IMR-90 (cell line): ENCODE measurements around the gene EDEM1. TPM values are rescaled to one million over a fixed set of nuclear protein-coding genes. Genes with fewer than 3 reads are reported as not detected.

Experiments
- ATAC-seq: fragments of 200-7000 bp; cut with Tn5 transposase; 2 replicates; pipeline ENCODE4 v1.9.1; 2020; ENCODE audit warnings: low read depth, mild to moderate bottlenecking, moderate library complexity
- BruUV-seq: library from RNA; stranded (reverse); fragments of 400-500 nt; replicated peaks from 2 replicates; lab custom pipeline; 2021; lab: Mats Ljungman, UMichigan
- CTCF ChIA-PET: fragments of 300-600 bp; formaldehyde crosslinking; extraction: SDS; loops from one replicate; lab custom pipeline; 2021; ENCODE audit warnings: antibody characterized with exemption; lab: Yijun Ruan, JAX
- POLR2A ChIA-PET: fragments of 300-600 bp; sonication (Branson Sonifier 250); formaldehyde crosslinking; loops from one replicate; lab custom pipeline; 2022; ENCODE audit warnings: antibody characterized with exemption; ENCODE audit not compliant: unreplicated experiment; lab: Charles Lee
- DNase-seq: peaks from one replicate; pipeline ENCODE4 v3.0.0; 2013
- H2AFZ ChIP-seq: replicated peaks from 2 replicates; pipeline ENCODE3; 2013; ENCODE audit warnings: low read length, mild to moderate bottlenecking; ENCODE audit not compliant: poor library complexity
- H2AK5ac ChIP-seq: 2 replicates; pipeline ENCODE4 v1.6.1; 2013; ENCODE audit warnings: low read depth, low read length, inconsistent platforms
- H2AK9ac ChIP-seq: replicated peaks from 2 replicates; pipeline ENCODE3; 2013; ENCODE audit warnings: mild to moderate bottlenecking, low read depth, low read length, moderate library complexity; ENCODE audit not compliant: poor library complexity
- H2BK120ac ChIP-seq: 2 replicates; pipeline ENCODE4 v1.6.1; 2013; ENCODE audit warnings: low read depth, low read length, inconsistent platforms
- H2BK15ac ChIP-seq: 3 replicates; pipeline ENCODE4 v1.6.1; 2013; ENCODE audit warnings: low read depth, low read length, inconsistent platforms
- H2BK20ac ChIP-seq: 2 replicates; pipeline ENCODE4 v1.6.1; 2013; ENCODE audit warnings: low read depth, mild to moderate bottlenecking, inconsistent platforms, low read length, moderate library complexity
- H2BK5ac ChIP-seq: 2 replicates; pipeline ENCODE4 v1.6.1; 2013; ENCODE audit warnings: mild to moderate bottlenecking, low read depth, low read length, inconsistent platforms; ENCODE audit not compliant: poor library complexity, severe bottlenecking
- H3K14ac ChIP-seq: replicated peaks from 2 replicates; pipeline ENCODE4 v1.6.1; 2013; ENCODE audit warnings: low read depth, low read length, inconsistent platforms
- H3K18ac ChIP-seq: 2 replicates; pipeline ENCODE4 v1.6.1; 2013; ENCODE audit warnings: low read depth, low read length, control low read depth
- H3K23ac ChIP-seq: 2 replicates; pipeline ENCODE4 v1.6.1; 2013; ENCODE audit warnings: low read depth, low read length, inconsistent platforms
- H3K27ac ChIP-seq: 2 replicates; pipeline ENCODE4 v1.5.1; 2013; ENCODE audit warnings: mild to moderate bottlenecking, control low read depth, low read length; ENCODE audit not compliant: insufficient read depth
- H3K27me3 ChIP-seq: 2 replicates; pipeline ENCODE4 v1.6.1; 2013; ENCODE audit warnings: low read length; ENCODE audit not compliant: control insufficient read depth, insufficient read depth
- H3K36me3 ChIP-seq: 2 replicates; pipeline ENCODE4 v1.6.1; 2013; ENCODE audit warnings: low read length, mixed read lengths; ENCODE audit not compliant: control insufficient read depth, insufficient read depth
- H3K4ac ChIP-seq: 2 replicates; pipeline ENCODE4 v1.6.1; 2013; ENCODE audit warnings: low read depth, low read length, inconsistent platforms
- H3K4me1 ChIP-seq: 2 replicates; pipeline ENCODE4 v1.6.1; 2013; ENCODE audit warnings: low read length, mixed read lengths; ENCODE audit not compliant: control insufficient read depth, insufficient read depth
- H3K4me2 ChIP-seq: 2 replicates; pipeline ENCODE4 v1.6.1; 2013; ENCODE audit warnings: low read depth, mild to moderate bottlenecking, control low read depth, low read length, moderate library complexity
- H3K4me3 ChIP-seq: 2 replicates; pipeline ENCODE4 v1.5.1; 2013; ENCODE audit warnings: low read depth, mild to moderate bottlenecking, control low read depth, low read length, moderate library complexity; ENCODE audit not compliant: insufficient read depth
- H3K56ac ChIP-seq: 2 replicates; pipeline ENCODE4 v1.6.1; 2013; ENCODE audit warnings: low read length, inconsistent platforms; ENCODE audit not compliant: insufficient read depth; ENCODE audit errors: extremely low read depth
- H3K79me1 ChIP-seq, 2 experiments: 2 replicates each; pipeline ENCODE4 v1.6.1; 2013; ENCODE audit warnings: low read length in 2 of 2, inconsistent platforms in 1 of 2, low read depth in 1 of 2
- H3K9ac ChIP-seq: 2 replicates; pipeline ENCODE4 v1.6.1; 2013; ENCODE audit warnings: low read depth, low read length, control low read depth
- H3K9me1 ChIP-seq: 2 replicates; pipeline ENCODE4 v1.6.1; 2013; ENCODE audit warnings: low read length, inconsistent platforms; ENCODE audit not compliant: insufficient read depth
- H3K9me3 ChIP-seq: 2 replicates; pipeline ENCODE4 v1.6.1; 2013; ENCODE audit warnings: low read length; ENCODE audit not compliant: control insufficient read depth, insufficient read depth
- H4K20me1 ChIP-seq: 2 replicates; pipeline ENCODE4 v1.6.1; 2013; ENCODE audit warnings: low read length, inconsistent platforms; ENCODE audit not compliant: insufficient read depth
- H4K5ac ChIP-seq: 2 replicates; pipeline ENCODE4 v1.6.1; 2013; ENCODE audit warnings: mild to moderate bottlenecking, low read depth, low read length, control low read depth
- H4K8ac ChIP-seq, 2 experiments: 2 replicates each; pipeline ENCODE4 v1.6.1; 2013; ENCODE audit warnings: low read depth in 2 of 2, low read length in 2 of 2, control low read depth in 1 of 2, inconsistent platforms in 1 of 2
- H4K91ac ChIP-seq: 2 replicates; pipeline ENCODE4 v1.6.1; 2013; ENCODE audit warnings: low read depth, low read length, inconsistent platforms; ENCODE audit not compliant: insufficient read depth
- BHLHE40 ChIP-seq: fragments of 150-350 bp; IDR thresholded peaks from 2 replicates; pipeline ENCODE4 v1.6.1; 2016; ENCODE audit warnings: mild to moderate bottlenecking, low read depth, low read length
- CEBPB ChIP-seq: IDR thresholded peaks from 2 replicates; pipeline ENCODE4 v1.6.1; 2012; ENCODE audit warnings: low read depth, low read length, improper control_type of control experiment
- CHD1 ChIP-seq: IDR thresholded peaks from 2 replicates; pipeline ENCODE4 v1.6.1; 2012; ENCODE audit warnings: low read depth, low read length, improper control_type of control experiment
- FOS ChIP-seq: fragments of 150-350 bp; IDR thresholded peaks from 2 replicates; pipeline ENCODE4 v1.6.1; 2016; ENCODE audit warnings: low read depth, low read length
- MAFK ChIP-seq: IDR thresholded peaks from 2 replicates; pipeline ENCODE4 v1.6.1; 2012; ENCODE audit warnings: low read depth, low read length, improper control_type of control experiment
- MAZ ChIP-seq: IDR thresholded peaks from 2 replicates; pipeline ENCODE4 v1.6.1; 2012; ENCODE audit warnings: low read depth, mild to moderate bottlenecking, low read length, improper control_type of control experiment, moderate library complexity, borderline replicate concordance
- MXI1 ChIP-seq: IDR thresholded peaks from 2 replicates; pipeline ENCODE4 v1.6.1; 2012; ENCODE audit warnings: low read depth, mild to moderate bottlenecking, low read length, moderate library complexity, borderline replicate concordance
- NFE2L2 ChIP-seq: fragments of 150-350 bp; IDR thresholded peaks from 2 replicates; pipeline ENCODE4 v1.6.1; 2016; ENCODE audit warnings: low read depth, mild to moderate bottlenecking, low read length
- POLR2A ChIP-seq: IDR thresholded peaks from 2 replicates; pipeline ENCODE4 v1.6.1; 2012; ENCODE audit warnings: mild to moderate bottlenecking, low read depth, low read length
- RAD21 ChIP-seq: IDR thresholded peaks from 2 replicates; pipeline ENCODE4 v1.6.1; 2012; ENCODE audit warnings: low read length, improper control_type of control experiment
- RCOR1 ChIP-seq: IDR thresholded peaks from 2 replicates; pipeline ENCODE4 v1.6.1; 2012; ENCODE audit warnings: mild to moderate bottlenecking, low read length, improper control_type of control experiment; ENCODE audit not compliant: insufficient replicate concordance
- RFX5 ChIP-seq: IDR thresholded peaks from 2 replicates; pipeline ENCODE4 v1.8.0; 2012; ENCODE audit warnings: low read depth, mild to moderate bottlenecking, low read length, moderate library complexity
- SMC3 ChIP-seq: fragments of 150-350 bp; IDR thresholded peaks from 2 replicates; pipeline ENCODE4 v1.6.1; 2016; ENCODE audit warnings: low read depth, mild to moderate bottlenecking, antibody characterized with exemption, low read length, moderate library complexity
- WGBS, 2 experiments: methylation state at CpG; one replicate each; pipeline versions ENCODE4 v1.1.5 to v1.1.7; 2013; ENCODE audit warnings: missing lambda C conversion rate in 2 of 2; ENCODE audit not compliant: insufficient read length in 1 of 2; ENCODE audit errors: extremely low coverage in 2 of 2; 5-methylcytosine and 5-hydroxymethylcytosine counted together
- dilution Hi-C: fragments of 300-500 bp; cut with HindIII; formaldehyde crosslinking; loops from one replicate; pipeline ENCODE4 v1.14.3; 2018; ENCODE audit warnings: low sequenced_read_pairs; ENCODE audit not compliant: unreplicated experiment
- in situ Hi-C: fragments of 300-500 bp; cut with MboI; formaldehyde crosslinking; loops from 3 replicates; pipeline ENCODE4 v1.14.3; 2019; ENCODE audit warnings: low sequenced_read_pairs, inconsistent platforms, mixed read lengths
- intact Hi-C: fragments of 100-400 bp; cut with micrococcal nuclease; formaldehyde crosslinking; loops from 2 replicates; pipeline ENCODE4 v1.10.0; 2022
- polyA plus RNA-seq, 3 experiments: library from polyadenylated mRNA; depleted of rRNA; stranded (reverse); fragments of >200 nt; gene quantifications; 2 replicates each; pipeline ENCODE4 v1.2.3, GENCODE V29; 2012; ENCODE audit warnings: low replicate concordance in 1 of 3
- total RNA-seq: library from RNA; depleted of rRNA; stranded (reverse); fragments of >200 nt; gene quantifications from 2 replicates; pipeline ENCODE4 v1.2.3, GENCODE V29; 2012
- TF ChIP-seq, protein P1 (sequence below): fragments of 150-350 bp; IDR thresholded peaks from 2 replicates; pipeline ENCODE4 v1.6.1; 2016; ENCODE audit warnings: low read depth, mild to moderate bottlenecking, low read length, moderate library complexity, borderline replicate concordance
- TF ChIP-seq, protein P2 (sequence below): fragments of 150-350 bp; IDR thresholded peaks from 2 replicates; pipeline ENCODE4 v1.6.1; 2017; ENCODE audit warnings: mild to moderate bottlenecking, antibody characterized with exemption, low read length, low read depth
- TF ChIP-seq, protein P3 (sequence below): conservative IDR thresholded peaks from 2 replicates; pipeline ENCODE4 v1.5.1; 2012; ENCODE audit warnings: mild to moderate bottlenecking, low read depth, low read length, improper control_type of control experiment

EDEM1 gene
- total and polyA plus RNA-seq, 2 of the 4 experiments (the other 2 are of a cell fraction): 23.5 to 27.0 TPM

DNA sequence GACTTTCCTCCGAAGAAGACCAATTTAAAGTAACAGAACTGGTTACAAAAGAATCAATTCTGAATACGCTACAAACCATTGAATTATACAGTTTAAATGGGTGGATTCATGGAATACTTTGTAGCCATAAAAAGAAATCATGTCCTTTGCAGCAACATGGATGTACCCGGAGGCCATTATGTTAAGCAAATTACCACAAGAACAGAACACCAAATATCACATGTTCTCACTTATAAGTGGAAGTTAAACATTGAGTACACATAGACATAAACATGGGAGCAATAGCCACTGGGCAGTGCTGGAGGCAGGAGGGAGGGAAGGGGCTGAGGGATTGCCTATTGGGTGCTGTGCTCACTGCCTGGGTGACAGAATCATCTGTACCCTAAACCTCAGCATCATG is 61.3 kb downstream of the EDEM1 start:
- intact Hi-C loops: no loop called here
- Histone ChIP-seq H3K23ac (no peak overlapping the region), H3K56ac (no peak overlapping the region), H2BK5ac (no peak overlapping the region), H2AFZ (no peak overlapping the region), H4K91ac (no peak overlapping the region), H2AK5ac (no peak overlapping the region), H3K4me2 (no peak overlapping the region), H3K9me3 (no peaks in the 10 kb centered on the region), H3K14ac (no peak overlapping the region), H3K36me3 (no peaks in the 10 kb centered on the region), H3K4me1 (no peaks in the 10 kb centered on the region), H3K4ac (no peak overlapping the region), H3K79me1 (no peaks in the 10 kb centered on the region), H4K20me1 (no peaks in the 10 kb centered on the region), H2BK15ac (no peak overlapping the region), H2AK9ac (no peak overlapping the region), H4K5ac (no peak overlapping the region), H3K9me1 (no peaks in the 10 kb centered on the region), H3K27ac (no peak overlapping the region), H3K4me3 (no peak overlapping the region), H3K27me3 (peaks cover 2% of the 10 kb centered on the region; the same call in 1 of the 2 replicates), H4K8ac (no peak overlapping the region), H2BK20ac (no peak overlapping the region), H3K18ac (no peak overlapping the region), H2BK120ac (no peak overlapping the region), H3K9ac (no peak overlapping the region)
- ChIA-PET CTCF (no interaction called here), POLR2A (no interaction called here)
- DNase-seq: no peak
- in situ Hi-C loops: no loop called here
- dilution Hi-C loops: no loop called here
- no CpG with 5 or more reads among the region's 3 CpGs for WGBS, 2 experiments
- TF ChIP-seq, protein P1, sequence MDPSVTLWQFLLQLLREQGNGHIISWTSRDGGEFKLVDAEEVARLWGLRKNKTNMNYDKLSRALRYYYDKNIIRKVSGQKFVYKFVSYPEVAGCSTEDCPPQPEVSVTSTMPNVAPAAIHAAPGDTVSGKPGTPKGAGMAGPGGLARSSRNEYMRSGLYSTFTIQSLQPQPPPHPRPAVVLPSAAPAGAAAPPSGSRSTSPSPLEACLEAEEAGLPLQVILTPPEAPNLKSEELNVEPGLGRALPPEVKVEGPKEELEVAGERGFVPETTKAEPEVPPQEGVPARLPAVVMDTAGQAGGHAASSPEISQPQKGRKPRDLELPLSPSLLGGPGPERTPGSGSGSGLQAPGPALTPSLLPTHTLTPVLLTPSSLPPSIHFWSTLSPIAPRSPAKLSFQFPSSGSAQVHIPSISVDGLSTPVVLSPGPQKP: no peak
- no peak for TF ChIP-seq RAD21
- TF ChIP-seq MAZ: no peak
- TF ChIP-seq, protein P2, sequence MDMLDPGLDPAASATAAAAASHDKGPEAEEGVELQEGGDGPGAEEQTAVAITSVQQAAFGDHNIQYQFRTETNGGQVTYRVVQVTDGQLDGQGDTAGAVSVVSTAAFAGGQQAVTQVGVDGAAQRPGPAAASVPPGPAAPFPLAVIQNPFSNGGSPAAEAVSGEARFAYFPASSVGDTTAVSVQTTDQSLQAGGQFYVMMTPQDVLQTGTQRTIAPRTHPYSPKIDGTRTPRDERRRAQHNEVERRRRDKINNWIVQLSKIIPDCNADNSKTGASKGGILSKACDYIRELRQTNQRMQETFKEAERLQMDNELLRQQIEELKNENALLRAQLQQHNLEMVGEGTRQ: no peak
- no peak for TF ChIP-seq BHLHE40
- TF ChIP-seq FOS: no peak
- TF ChIP-seq MAFK: no peak
- no peak for TF ChIP-seq NFE2L2
- TF ChIP-seq CEBPB: no peak
- TF ChIP-seq SMC3: no peak
- TF ChIP-seq, protein P3, sequence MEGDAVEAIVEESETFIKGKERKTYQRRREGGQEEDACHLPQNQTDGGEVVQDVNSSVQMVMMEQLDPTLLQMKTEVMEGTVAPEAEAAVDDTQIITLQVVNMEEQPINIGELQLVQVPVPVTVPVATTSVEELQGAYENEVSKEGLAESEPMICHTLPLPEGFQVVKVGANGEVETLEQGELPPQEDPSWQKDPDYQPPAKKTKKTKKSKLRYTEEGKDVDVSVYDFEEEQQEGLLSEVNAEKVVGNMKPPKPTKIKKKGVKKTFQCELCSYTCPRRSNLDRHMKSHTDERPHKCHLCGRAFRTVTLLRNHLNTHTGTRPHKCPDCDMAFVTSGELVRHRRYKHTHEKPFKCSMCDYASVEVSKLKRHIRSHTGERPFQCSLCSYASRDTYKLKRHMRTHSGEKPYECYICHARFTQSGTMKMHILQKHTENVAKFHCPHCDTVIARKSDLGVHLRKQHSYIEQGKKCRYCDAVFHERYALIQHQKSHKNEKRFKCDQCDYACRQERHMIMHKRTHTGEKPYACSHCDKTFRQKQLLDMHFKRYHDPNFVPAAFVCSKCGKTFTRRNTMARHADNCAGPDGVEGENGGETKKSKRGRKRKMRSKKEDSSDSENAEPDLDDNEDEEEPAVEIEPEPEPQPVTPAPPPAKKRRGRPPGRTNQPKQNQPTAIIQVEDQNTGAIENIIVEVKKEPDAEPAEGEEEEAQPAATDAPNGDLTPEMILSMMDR: no peak
- no peak for TF ChIP-seq CHD1
- TF ChIP-seq POLR2A: no peak
- no peak for TF ChIP-seq RCOR1
- TF ChIP-seq MXI1: no peak
- no peak for TF ChIP-seq RFX5
- no TSS peak for BruUV-seq
- no peak for ATAC-seq
